HAP-1 (cell line): ENCODE results near the gene ZSWIM1.

Experiments used
- DNase-seq, 2 experiments: peaks; one replicate each; pipeline ENCODE4 v3.0.0-alpha.2; 2016 to 2020; ENCODE audit warnings: low spot score in 2 of 2
- H3K27me3 ChIP-seq: fragments of 250-450 bp; sonication (Bioruptor Pico); 2 replicates; pipeline ENCODE4 v1.5.1; 2020; ENCODE audit warnings: low read depth, mild to moderate bottlenecking, moderate library complexity
- H3K36me3 ChIP-seq: fragments of 250-450 bp; sonication (Bioruptor Pico); replicated peaks from 2 replicates; pipeline ENCODE4 v1.5.1; 2020; ENCODE audit warnings: mild to moderate bottlenecking
- H3K4me1 ChIP-seq: fragments of 250-450 bp; sonication (Bioruptor Pico); 2 replicates; pipeline ENCODE4 v1.5.1; 2020; ENCODE audit warnings: mild to moderate bottlenecking
- H3K4me3 ChIP-seq: fragments of 250-450 bp; sonication (Bioruptor Pico); 2 replicates; pipeline ENCODE4 v1.5.1; 2020; ENCODE audit warnings: mild to moderate bottlenecking, moderate library complexity
- H3K9me3 ChIP-seq: fragments of 250-450 bp; sonication (Bioruptor Pico); 2 replicates; pipeline ENCODE4 v1.5.1; 2020; ENCODE audit warnings: mild to moderate bottlenecking, moderate library complexity
- in situ Hi-C: fragments of 300-500 bp; cut with MboI; formaldehyde crosslinking; loops from 3 replicates; pipeline ENCODE4 v1.14.3; 2020; ENCODE audit warnings: low sequenced_read_pairs, inconsistent platforms, mixed read lengths

The ZSWIM1 gene

GRCh38 chr20:45933266-45934045 lies 52.4 kb downstream of the ZSWIM1 start:
- in situ Hi-C loops = no loop called here
- Histone ChIP-seq H3K9me3 (no peaks in the 10 kb centered on the region), H3K36me3 (peaks cover 17% of the 10 kb centered on the region), H3K4me1 (peaks cover 13% of the 10 kb centered on the region), H3K27me3 (no peaks in the 10 kb centered on the region), H3K4me3 (peak overlapping the region; percentile 96)
- peak; percentile 81 to 87 for DNase-seq

DNA sequence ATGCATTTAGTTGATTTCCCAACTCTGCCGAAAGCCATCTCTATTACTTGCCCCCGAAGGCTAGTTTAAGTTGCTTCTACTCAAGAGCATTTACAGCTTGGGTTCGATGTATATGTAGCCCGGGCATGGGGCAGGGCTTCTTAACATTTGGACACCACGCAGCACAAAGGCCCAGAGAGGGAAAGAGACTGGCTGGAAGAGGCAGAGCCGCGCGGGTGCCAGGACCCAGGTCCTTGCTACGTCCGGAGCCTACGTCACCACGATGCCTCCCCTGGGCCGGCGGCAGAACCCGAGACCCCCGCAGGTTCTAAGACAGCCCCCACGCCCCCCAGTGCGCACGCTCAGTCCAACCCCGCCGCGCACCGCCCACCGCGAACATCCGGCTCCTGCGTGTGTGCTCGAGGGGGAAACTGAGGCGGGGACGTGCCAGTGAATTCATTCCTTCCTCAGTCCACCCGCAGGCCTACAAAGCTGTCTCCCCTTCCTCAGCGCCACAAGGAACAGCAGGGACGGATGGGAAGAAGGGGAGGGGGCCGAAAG lies 53.1 kb downstream of the ZSWIM1 start:
- peak; percentile 17 to 72 for DNase-seq
- H3K4me3 ChIP-seq = peak overlapping the region; percentile 96

More for the DNA sequence above, 53.1 kb downstream of the ZSWIM1 start:
- peaks cover 22% of the 10 kb centered on the region for H3K36me3 ChIP-seq
- H3K27me3 ChIP-seq = no peaks in the 10 kb centered on the region
- peaks cover 7% of the 10 kb centered on the region for H3K4me1 ChIP-seq
- no peaks in the 10 kb centered on the region for H3K9me3 ChIP-seq
- in situ Hi-C loops = no loop called here
